Stimulated activated CD4-positive, alpha-beta T cell treated with anti-CD3 and anti-CD28 coated beads, Interleukin-12 subunit alpha, Interleukin-12 subunit beta, amount 100 ng/mL, for 48 hours (primary cell): ENCODE data around the gene ACP5.

Experiments
- DNase-seq, 3 donors: peaks; one replicate each; pipeline ENCODE4 v3.0.0-alpha.2; 2020; ENCODE audit warnings: low read depth in 2 of 3, low spot score in 1 of 3

The ACP5 gene

GRCh38 chr19:11549386-11549953 is 28.0 kb downstream of the ACP5 start:
- DNase-seq = no peak

DNA sequence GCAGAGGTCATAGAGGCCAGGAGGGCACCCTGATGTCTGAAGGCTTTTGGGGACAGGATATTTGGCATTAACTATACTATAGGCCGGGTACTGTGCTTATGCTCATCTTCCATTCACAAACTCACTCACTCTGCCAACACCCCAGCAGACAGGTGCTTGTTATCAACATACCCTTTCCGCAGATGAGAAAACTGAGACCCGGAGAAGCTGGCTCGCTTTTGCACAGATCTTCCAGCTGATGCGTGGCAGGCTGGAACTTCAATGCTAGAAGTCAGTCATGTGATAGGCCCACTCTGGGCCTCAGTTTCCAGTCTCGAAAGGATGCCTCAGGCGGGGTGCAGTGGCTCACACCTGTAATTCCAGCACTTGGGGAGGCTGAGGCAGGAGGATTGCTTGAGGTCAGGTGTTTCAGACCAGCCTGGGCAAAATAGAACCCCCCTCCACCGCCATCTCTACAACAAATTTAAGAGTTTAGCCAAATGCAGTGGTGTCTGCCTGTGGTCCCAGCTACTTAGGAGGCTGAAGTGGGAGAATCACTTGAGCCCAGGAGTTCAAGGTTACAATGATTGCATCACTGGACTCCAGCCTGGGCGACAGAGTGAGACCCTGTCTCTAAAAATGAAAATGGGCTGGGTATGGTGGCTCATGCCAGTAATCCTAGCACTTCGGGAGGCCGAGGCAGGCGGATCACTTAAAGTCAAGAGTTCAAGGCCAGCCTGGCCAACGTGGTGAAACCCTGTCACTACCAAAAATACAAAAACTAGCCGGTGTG is 29.3 kb downstream of the ACP5 start:
- no peak for DNase-seq

GRCh38 chr19:11541238-11541637 is 36.2 kb downstream of the ACP5 start:
- no peak for DNase-seq

- DNase-seq = no peak
Measured at GRCh38 chr19:11540645-11541044, 36.8 kb downstream of the ACP5 start.

- DNase-seq = no peak
Measured at GRCh38 chr19:11539495-11540365, 37.7 kb downstream of the ACP5 start.

GRCh38 chr19:11538232-11539036 is 39.0 kb downstream of the ACP5 start, which contains the start of gene CNN1:
TSS of gene CNN1 (plus strand) at chr19:11538851. CDS start at chr19:11538928, 77 bp downstream.
- no peak for DNase-seq

- DNase-seq = peak; percentile 80 to 89 (median 88)
Measured at GRCh38 chr19:11535792-11536595, 41.5 kb downstream of the ACP5 start.

GRCh38 chr19:11534948-11535347 is 42.5 kb downstream of the ACP5 start:
- no peak for DNase-seq

- DNase-seq = no peak
Measured at GRCh38 chr19:11534538-11534937, 42.9 kb downstream of the ACP5 start.

DNA sequence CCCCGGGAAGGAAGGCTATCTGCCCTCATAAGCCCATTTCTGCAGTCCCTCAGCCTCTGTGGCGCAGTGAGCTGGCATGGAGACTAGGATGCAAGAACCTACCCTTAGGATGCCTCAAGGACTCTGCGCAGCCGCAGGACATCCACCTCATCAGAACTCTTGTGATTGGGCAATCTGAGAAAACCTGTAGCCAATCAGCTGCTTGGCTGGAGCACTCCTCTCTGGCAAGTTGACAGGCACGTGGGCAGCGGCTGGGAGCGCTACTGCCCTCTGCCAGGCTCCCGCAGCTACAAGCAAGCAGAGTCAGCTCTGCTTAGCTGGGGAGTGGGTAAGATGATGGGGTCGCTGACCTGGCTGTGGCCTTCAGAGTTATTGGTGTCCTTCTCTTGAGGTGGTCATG is 47.0 kb downstream of the ACP5 start:
- DNase-seq = peak; percentile 20 to 58 (median 46)

GRCh38 chr19:11528551-11529341 is 48.7 kb downstream of the ACP5 start, which contains the start of gene ECSIT:
TSS of gene ECSIT (minus strand) at chr19:11529134. CDS start at chr19:11519170, 9,964 bp downstream.
- peak; percentile 88 to 93 (median 92) for DNase-seq
